ENCODE measurements around the gene MPV17L2. TPM values are rescaled to one million over a fixed set of nuclear protein-coding genes. Genes with fewer than 3 reads are reported as not detected.

Gene MPV17L2
- total RNA-seq, 2 experiments from 2014 or later: 8.5 to 9.6 TPM

DNA sequence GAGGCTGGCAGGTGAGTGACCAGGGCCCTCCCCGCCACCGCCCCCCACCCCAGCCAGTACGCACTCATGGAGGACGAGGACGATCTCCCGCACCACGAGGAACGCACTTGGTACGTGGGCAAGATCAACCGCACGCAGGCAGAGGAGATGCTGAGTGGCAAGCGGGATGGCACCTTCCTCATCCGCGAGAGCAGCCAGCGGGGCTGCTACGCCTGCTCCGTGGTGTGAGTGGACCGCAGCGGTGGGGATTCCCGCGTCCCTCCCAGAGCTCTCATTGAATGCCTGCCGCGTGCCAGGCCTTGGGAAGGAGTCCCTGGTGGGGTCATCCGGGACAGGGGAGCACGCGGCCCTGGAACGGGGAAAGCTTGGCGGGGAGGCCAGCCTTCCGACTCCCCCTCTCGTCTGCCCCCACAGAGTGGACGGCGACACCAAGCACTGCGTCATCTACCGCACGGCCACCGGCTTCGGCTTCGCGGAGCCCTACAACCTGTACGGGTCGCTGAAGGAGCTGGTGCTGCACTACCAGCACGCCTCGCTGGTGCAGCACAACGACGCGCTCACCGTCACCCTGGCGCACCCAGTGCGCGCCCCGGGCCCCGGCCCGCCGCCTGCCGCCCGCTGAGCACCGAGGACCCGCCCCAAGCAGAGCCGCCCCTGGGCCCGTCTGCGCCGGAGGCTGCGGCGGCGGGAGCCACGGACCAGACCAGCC is 24.2 kb upstream of the MPV17L2 start:
- Mint-ChIP-seq H3K27ac (no peak overlapping the region), H3K4me3 (no peak overlapping the region), H3K4me1 (ENCODE audit: low read depth) (peaks cover 7% of the 10 kb centered on the region), H3K36me3 (ENCODE audit: low read depth) (peaks cover 22% of the 10 kb centered on the region), H3K27me3 (no peaks in the 10 kb centered on the region), H3K9me3 (no peaks in the 10 kb centered on the region)
- TF ChIP-seq, protein P1, sequence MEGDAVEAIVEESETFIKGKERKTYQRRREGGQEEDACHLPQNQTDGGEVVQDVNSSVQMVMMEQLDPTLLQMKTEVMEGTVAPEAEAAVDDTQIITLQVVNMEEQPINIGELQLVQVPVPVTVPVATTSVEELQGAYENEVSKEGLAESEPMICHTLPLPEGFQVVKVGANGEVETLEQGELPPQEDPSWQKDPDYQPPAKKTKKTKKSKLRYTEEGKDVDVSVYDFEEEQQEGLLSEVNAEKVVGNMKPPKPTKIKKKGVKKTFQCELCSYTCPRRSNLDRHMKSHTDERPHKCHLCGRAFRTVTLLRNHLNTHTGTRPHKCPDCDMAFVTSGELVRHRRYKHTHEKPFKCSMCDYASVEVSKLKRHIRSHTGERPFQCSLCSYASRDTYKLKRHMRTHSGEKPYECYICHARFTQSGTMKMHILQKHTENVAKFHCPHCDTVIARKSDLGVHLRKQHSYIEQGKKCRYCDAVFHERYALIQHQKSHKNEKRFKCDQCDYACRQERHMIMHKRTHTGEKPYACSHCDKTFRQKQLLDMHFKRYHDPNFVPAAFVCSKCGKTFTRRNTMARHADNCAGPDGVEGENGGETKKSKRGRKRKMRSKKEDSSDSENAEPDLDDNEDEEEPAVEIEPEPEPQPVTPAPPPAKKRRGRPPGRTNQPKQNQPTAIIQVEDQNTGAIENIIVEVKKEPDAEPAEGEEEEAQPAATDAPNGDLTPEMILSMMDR (IDR thresholded peaks at IDR 0.05): no peak
- CTCF ChIA-PET: interaction anchor here (0.6 to 3.1 kb wide), 9 partner anchors 9 to 256 kb away, joined by 3 to 16 read pairs (median 3); partner anchors contain the start of gene MPV17L2
- ATAC-seq: no peak
- intact Hi-C loops (cut with micrococcal nuclease): loop anchor here (5.0 kb wide), 1 partner anchor 57 kb away; no protein-coding TSS in a partner anchor
- DNase-seq: no peak
- POLR2A ChIA-PET: interaction anchor here (1.0 to 1.2 kb wide), 2 partner anchors 8 to 58 kb away, joined by 3 read pairs; no protein-coding TSS in a partner anchor

DNA sequence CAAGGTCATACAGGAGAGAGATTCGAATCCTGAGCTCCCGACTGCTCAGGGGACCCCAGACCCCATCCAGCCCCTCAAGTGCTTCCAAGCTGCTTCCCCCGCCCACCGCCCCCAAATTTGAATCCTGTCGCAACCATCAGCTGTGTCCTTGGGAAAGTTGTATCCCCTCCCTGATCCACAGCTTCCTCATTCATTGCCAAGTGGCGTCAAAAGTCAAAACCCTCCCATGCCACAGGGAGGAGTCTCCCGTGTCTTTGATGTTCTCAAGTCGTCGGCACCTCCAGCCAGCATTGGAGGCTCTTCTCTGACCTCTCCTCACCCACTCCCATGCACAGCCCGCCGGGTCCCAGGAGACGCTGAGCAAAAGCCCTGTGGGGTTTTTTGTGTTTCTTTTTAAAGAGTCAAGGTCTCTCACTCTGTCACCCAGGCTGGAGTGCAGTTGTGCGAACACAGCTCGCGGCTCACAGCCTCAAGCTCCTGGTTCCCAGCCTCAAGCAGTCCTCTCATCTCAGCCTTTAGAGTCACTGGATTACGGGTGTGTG is 22.2 kb upstream of the MPV17L2 start:
- peaks cover 17% of the 10 kb centered on the region for H3K36me3 Mint-ChIP-seq (ENCODE audit: low read depth)

DNA sequence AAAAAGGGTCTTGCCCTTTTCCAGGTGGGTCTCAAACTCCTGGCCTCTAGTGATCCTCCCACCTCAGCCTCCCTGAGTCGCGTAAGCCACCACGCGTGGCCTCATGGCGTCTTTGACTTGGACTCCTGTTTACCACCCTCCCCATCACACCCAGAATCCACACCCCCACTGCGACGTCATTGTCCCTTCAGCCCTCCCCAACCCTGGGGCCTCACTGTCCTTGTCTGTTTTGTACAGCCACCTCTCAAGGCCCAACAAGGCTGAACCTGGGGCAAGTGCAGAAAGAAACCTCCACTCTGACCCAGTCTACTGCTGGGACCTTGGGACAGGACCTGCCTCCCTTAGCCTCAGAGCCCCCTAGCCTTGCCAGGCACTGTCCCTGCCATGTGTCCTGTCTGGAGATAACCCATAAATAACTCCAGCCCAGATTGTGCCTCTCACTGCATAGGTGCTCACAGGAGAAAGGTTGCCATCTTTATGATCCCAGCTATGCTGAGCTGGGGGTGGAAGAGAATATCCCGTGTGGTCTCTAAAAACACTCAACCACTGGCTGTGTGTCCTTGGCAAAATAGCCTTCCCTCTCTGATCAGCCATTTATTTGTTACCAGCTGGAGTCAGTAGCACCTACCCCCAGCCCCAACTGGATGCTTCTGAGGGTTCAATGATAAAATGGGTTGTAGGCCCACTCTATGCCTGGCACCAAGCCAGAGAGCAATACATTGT is 21.3 kb upstream of the MPV17L2 start:
- peaks cover 7% of the 10 kb centered on the region for H3K4me1 Mint-ChIP-seq (ENCODE audit: low read depth)
- POLR2A ChIA-PET: interaction anchor here (0.6 to 1.3 kb wide), 3 partner anchors 11 to 63 kb away, joined by 3 to 4 read pairs (median 3); no protein-coding TSS in a partner anchor
- no peak for DNase-seq

More for the DNA sequence above, 22.2 kb upstream of the MPV17L2 start:
- Mint-ChIP-seq H3K4me3 (no peak overlapping the region), H3K4me1 (ENCODE audit: low read depth) (peaks cover 7% of the 10 kb centered on the region), H3K27ac (no peak overlapping the region), H3K9me3 (no peaks in the 10 kb centered on the region), H3K27me3 (no peaks in the 10 kb centered on the region)
- POLR2A ChIA-PET: interaction anchor here (0.6 to 1.2 kb wide), 4 partner anchors 9 to 127 kb away, joined by 3 read pairs; no protein-coding TSS in a partner anchor
- ATAC-seq (no peak), DNase-seq (no peak)
- intact Hi-C loops (cut with micrococcal nuclease): no loop called here
- TF ChIP-seq, protein P1 (IDR thresholded peaks at IDR 0.05): no peak
- CTCF ChIA-PET: interaction anchor here (1.2 to 1.6 kb wide), 3 partner anchors 10 to 58 kb away, joined by 4 to 5 read pairs (median 5); no protein-coding TSS in a partner anchor

DNA sequence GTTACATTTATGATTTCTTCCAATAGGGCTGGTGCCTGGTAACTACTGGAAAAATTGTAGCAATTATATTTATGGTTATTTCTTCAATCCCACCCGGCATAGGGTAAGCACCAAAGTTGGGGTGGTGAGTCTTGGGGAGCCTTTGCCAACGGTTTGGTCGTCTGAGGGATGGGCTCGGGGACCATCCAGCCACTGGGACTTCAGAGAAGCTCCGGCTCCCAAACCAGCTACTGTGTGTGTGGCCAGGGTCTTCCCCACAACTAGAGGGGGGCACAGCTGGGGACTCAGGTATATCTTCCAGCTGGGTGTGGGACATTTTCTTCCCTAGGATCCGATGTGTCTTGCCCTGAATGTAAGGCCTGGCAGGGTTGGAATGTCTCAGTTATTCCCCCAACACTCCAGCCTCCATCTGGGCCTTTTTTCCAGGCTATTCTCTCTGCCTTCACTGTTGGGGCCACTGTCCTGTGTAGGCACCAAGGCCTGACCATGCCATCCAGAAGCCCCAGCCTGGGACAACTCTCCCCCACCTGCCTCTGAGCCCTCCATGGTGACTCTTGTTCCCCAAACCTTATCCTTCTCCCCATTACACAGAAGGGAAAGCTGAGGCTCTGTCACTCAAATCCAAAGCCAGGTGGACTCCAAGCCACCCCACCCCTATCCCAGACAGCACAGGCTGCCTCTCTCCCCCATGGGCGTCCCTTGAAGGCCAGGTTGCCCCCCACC is 20.5 kb upstream of the MPV17L2 start:
- no peaks in the 10 kb centered on the region for H3K9me3 Mint-ChIP-seq
- ChIA-PET POLR2A (interaction anchor here (0.6 to 1.3 kb wide), 2 partner anchors 12 to 64 kb away, joined by 3 to 4 read pairs; no protein-coding TSS in a partner anchor), CTCF (interaction anchor here (1.2 to 1.3 kb wide), 2 partner anchors 59 to 176 kb away, joined by 3 to 7 read pairs; no protein-coding TSS in a partner anchor)
- intact Hi-C loops (cut with micrococcal nuclease): no loop called here
- TF ChIP-seq, protein P1 (IDR thresholded peaks at IDR 0.05): no peak
- no peak overlapping the region for H3K27ac Mint-ChIP-seq
- no peaks in the 10 kb centered on the region for H3K27me3 Mint-ChIP-seq
- ATAC-seq: no peak
- H3K36me3 Mint-ChIP-seq (ENCODE audit: low read depth): peaks cover 12% of the 10 kb centered on the region
- DNase-seq: no peak
- H3K4me3 Mint-ChIP-seq: peak overlapping the region; percentile 80
- peaks cover 7% of the 10 kb centered on the region for H3K4me1 Mint-ChIP-seq (ENCODE audit: low read depth)

More for the DNA sequence above, 21.3 kb upstream of the MPV17L2 start:
- Mint-ChIP-seq H3K27ac (no peak overlapping the region), H3K9me3 (no peaks in the 10 kb centered on the region), H3K27me3 (no peaks in the 10 kb centered on the region), H3K36me3 (ENCODE audit: low read depth) (peaks cover 14% of the 10 kb centered on the region), H3K4me3 (no peak overlapping the region)
- intact Hi-C loops (cut with micrococcal nuclease): no loop called here
- CTCF ChIA-PET: interaction anchor here (1.2 to 1.3 kb wide), 3 partner anchors 59 to 175 kb away, joined by 3 to 7 read pairs (median 5); no protein-coding TSS in a partner anchor
- TF ChIP-seq, protein P1 (IDR thresholded peaks at IDR 0.05): no peak
- no peak for ATAC-seq

Data from activated CD8-positive, alpha-beta T cell treated with anti-CD3 and anti-CD28 coated beads for 36 hours (primary cell).